Thyroid gland (tissue), 4 donors: ENCODE measurements around the gene TP53I13.
"Not testable (repeated sequence)": the region's sequence is repeated elsewhere in the genome, so short reads cannot be mapped to it uniquely, and the experiment has no call there.

Experiments used
- POLR2A ChIP-seq, 2 donors: fragments of 450-650 bp; IDR thresholded peaks; one replicate each; pipeline ENCODE4 v1.6.1; 2017; ENCODE audit warnings: antibody characterized with exemption in 2 of 2, mild to moderate bottlenecking in 2 of 2, moderate library complexity in 1 of 2
- TF ChIP-seq, protein P1 (sequence below), 6 experiments: fragments of 200-600 bp in 3 of 6; fragments of 450-650 bp in 3 of 6; sonication (generic) in 3 of 6; IDR thresholded peaks; one replicate each; pipeline ENCODE4 v1.5.1; 2016 to 2019; ENCODE audit warnings: antibody characterized with exemption in 6 of 6, mild to moderate bottlenecking in 2 of 6, inconsistent platforms in 1 of 6, moderate library complexity in 1 of 6

DNA sequence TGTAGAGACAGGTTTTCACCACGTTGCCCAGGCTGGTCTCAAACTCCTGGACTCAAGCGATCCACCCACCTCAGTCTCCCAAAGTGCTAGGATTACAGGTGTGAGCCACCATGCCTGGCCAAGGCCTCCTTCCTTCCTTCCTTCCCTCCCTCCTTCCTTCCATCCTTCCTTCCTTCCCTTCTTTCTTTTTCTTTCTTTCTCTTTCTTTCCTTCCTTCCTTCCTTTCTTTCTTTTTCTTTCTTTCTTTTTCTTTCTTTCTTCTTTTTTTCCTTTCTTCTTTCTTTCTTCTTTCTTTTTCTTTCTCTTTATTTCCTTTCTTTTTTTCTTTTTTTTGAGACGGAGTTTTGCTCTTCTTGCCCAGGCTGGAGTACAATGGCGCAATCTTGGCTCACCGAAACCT is 10.4 kb upstream of the TP53I13 start:
- TF ChIP-seq, protein P1, sequence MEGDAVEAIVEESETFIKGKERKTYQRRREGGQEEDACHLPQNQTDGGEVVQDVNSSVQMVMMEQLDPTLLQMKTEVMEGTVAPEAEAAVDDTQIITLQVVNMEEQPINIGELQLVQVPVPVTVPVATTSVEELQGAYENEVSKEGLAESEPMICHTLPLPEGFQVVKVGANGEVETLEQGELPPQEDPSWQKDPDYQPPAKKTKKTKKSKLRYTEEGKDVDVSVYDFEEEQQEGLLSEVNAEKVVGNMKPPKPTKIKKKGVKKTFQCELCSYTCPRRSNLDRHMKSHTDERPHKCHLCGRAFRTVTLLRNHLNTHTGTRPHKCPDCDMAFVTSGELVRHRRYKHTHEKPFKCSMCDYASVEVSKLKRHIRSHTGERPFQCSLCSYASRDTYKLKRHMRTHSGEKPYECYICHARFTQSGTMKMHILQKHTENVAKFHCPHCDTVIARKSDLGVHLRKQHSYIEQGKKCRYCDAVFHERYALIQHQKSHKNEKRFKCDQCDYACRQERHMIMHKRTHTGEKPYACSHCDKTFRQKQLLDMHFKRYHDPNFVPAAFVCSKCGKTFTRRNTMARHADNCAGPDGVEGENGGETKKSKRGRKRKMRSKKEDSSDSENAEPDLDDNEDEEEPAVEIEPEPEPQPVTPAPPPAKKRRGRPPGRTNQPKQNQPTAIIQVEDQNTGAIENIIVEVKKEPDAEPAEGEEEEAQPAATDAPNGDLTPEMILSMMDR (IDR thresholded peaks at IDR 0.05): not testable (repeated sequence)
- TF ChIP-seq POLR2A (IDR thresholded peaks at IDR 0.05): not testable (repeated sequence)
